Femur (tissue), 1 donor: ENCODE data around the gene HCAR1.
"Not testable (repeated sequence)": the region's sequence is repeated elsewhere in the genome, so short reads cannot be mapped to it uniquely, and the experiment has no call there.

ENCODE experiments used
- DNase-seq: peaks from one replicate; pipeline ENCODE4 v3.0.0-alpha.2; 2017

Gene HCAR1

DNA sequence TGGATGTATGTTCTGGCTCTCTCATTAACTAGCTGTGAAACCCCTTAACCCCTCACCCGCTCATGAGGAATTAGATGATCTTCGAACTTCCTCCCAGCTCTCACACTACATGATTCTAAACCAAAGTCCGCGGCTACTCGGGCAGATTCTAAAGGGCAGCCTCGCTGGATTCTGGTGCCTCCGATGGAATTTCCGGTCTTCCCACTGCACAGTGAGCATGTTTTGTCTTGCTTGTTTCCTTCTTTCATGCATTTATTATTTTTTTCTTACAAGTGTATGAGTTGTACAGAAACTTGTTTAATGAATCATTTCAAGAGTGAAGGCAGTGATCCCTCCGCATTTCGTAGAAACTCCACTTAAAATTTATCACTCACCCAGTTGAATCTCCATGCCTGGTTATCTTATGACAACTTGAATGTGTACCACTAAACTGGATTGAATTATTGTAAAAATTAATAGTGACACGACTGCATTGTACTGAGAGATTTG is 9.5 kb downstream of the HCAR1 start:
- DNase-seq = no peak

DNA sequence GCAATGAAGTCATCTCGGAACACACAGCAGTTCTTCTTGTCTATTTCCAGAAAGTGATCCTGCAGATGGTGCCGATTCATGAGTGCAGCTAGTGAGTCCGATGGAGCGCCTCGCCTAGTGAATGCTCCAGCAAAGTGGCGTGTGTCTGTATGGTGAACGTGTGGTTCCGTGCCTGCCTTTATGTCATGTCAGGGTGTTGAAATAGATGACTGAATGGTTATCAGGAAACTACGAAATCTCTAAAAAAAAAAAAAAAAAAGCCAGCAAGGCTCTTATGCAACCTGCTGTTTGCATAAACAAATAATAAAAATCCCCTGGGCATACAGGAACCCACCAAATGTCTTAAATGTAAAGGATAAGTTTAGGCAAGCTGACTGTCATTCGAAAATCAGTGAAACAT is 14.0 kb downstream of the HCAR1 start, which contains the start of gene HCAR3:
TSS of gene HCAR3 (minus strand) at position 154 of the 400 bp plus-strand sequence. CDS start at position 80, 74 bp downstream.
- not testable (repeated sequence) for DNase-seq

DNA sequence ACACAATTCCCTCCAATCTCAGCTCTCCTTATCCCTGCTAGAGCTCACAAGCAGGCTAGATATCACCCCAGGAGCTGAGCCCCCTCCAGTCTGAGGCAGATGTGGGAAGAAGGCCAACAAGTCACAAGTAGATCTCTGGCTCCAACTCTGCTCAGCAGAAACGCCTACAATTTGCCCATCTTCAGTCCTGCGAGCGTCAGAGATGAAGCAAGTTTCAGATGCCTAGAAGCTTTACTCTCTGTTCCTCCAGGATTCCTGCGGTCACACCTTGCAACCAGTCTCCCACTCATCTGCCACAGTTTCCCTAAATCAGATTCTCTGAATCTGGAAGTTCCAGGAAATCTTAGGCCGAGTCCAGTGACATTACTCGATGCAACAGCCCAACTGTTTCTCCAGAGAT is 15.4 kb downstream of the HCAR1 start:
- DNase-seq = not testable (repeated sequence)

GRCh38 chr12:122713491-122714188 is 17.0 kb downstream of the HCAR1 start:
- not testable (repeated sequence) for DNase-seq

- DNase-seq = not testable (repeated sequence)
Measured at GRCh38 chr12:122711266-122711665, 19.4 kb downstream of the HCAR1 start.

- not testable (repeated sequence) for DNase-seq
Measured at GRCh38 chr12:122710341-122710740, 20.3 kb downstream of the HCAR1 start.

GRCh38 chr12:122709287-122709686 is 21.4 kb downstream of the HCAR1 start:
- DNase-seq = not testable (repeated sequence)

GRCh38 chr12:122703841-122704240 is 26.8 kb downstream of the HCAR1 start:
- DNase-seq = not testable (repeated sequence)

- peak; percentile 24 for DNase-seq
Measured at GRCh38 chr12:122702890-122703611, 27.6 kb downstream of the HCAR1 start, which contains the start of gene HCAR2. Gene HCAR2, minus strand, starts transcription at chr12:122703357. Its CDS starts 74 bp downstream, at chr12:122703283.

DNA sequence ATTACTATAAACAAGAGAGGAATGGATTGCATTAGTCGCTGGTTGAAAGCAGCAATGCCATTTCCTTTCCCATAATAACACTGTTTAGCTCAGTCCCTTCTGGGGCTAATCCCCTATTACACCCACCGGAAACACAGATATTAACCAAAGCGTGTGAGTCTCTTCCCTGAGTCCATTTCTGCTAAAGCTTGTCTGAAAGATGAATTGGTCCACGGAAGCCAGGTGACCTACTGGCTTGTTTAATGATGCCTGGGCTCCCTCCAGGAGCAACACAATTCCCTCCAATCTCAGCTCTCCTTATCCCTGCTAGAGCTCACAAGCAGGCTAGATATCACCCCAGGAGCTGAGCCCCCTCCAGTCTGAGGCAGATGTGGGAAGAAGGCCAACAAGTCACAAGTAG is 29.2 kb downstream of the HCAR1 start:
- not testable (repeated sequence) for DNase-seq

DNA sequence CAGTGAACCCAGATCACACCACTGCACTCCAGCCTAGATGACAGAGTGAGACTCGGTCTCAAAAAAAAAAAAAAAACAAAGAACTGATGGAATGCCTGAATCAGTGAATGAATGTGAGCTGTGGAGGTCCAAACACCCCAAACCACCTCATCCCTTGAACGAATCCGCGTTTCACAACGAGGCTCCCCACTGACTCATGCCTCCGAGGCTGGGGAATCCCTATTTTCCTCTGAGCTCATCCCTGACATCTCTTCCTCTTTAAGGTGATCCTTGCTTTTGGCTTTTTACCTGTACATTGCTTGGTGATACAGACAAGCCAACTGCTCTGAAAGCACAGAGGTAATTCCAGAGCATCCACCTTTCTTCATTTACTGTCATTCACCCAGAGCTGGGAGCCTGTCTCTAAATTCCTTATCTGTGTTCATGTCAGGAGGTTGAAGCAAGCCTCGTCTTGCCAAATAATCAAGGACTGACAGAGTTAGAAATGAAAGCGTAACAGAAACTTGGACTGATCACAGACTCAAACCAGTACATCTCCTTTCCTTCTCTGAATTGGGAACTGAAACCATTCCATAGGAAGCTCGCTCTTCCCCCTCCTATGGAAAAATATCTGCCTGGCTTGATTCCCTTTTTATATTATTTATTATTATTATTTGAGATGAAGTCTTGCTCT is 30.5 kb downstream of the HCAR1 start:
- DNase-seq = not testable (repeated sequence)

- not testable (repeated sequence) for DNase-seq
Measured at GRCh38 chr12:122696922-122697321, 33.7 kb downstream of the HCAR1 start.

- DNase-seq = no peak
Measured at GRCh38 chr12:122691566-122691965, 39.1 kb downstream of the HCAR1 start.

- DNase-seq = no peak
Measured at GRCh38 chr12:122688291-122688690, 42.4 kb downstream of the HCAR1 start.

DNA sequence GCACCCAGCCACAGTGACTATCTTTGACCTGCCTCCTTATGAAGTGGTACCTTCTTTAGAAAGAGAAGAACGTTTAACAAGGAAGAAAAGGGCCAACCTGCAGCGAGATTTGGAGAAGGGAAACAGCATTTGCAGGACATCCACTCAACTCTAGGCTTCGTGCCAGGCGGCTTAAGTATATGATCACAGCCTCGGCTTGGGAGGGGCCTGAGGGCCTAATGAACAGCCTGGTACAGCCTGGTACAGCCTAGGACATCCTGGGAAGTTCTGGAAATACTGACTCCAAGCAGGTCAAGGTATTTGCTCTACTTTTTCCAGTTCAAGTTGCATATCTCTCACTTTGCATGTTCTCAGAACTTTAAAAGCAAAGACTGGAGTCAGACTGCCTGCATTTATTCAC is 43.6 kb downstream of the HCAR1 start:
- no peak for DNase-seq

DNA sequence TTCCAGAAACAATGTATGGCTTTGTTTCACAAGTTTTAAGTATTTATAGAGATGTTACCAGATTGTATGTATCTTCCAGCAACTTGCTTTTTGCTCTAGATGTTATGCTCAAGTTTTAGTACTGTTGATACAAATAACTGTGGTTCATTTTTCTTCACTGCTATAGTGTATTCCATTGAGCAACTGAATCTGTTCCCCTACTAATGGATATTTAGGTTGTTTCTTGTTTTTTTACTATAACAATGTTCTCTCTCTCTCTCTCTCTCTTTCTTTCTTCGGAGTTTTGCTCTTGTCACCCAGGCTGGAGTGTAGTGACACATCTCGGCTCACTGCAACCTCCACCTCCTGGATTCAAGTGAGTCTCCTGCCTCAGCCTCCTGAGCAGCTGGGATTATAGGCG is 44.1 kb downstream of the HCAR1 start:
- DNase-seq = no peak

- DNase-seq = no peak
Measured at GRCh38 chr12:122684297-122684813, 46.3 kb downstream of the HCAR1 start.

DNA sequence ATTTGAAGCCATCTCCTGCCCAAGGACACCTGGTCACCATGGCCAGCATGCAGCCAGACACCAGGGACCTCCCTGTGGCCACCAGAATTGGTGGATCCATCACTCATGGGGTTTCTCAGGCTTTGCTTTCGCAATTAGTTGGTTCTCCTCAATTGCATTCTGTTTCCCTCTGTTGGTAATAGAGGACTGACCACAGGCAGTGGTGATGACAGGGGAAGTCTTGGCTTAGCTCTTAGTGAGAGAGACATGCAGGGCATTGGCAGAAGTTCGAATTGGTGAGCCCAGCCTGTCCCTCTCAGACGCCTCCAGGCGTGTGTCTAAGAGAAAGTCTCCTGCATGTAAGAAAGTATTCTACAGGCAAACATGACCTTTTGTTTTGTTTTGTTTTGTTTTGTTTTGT is 48.8 kb downstream of the HCAR1 start:
- peak; percentile 24 for DNase-seq

DNA sequence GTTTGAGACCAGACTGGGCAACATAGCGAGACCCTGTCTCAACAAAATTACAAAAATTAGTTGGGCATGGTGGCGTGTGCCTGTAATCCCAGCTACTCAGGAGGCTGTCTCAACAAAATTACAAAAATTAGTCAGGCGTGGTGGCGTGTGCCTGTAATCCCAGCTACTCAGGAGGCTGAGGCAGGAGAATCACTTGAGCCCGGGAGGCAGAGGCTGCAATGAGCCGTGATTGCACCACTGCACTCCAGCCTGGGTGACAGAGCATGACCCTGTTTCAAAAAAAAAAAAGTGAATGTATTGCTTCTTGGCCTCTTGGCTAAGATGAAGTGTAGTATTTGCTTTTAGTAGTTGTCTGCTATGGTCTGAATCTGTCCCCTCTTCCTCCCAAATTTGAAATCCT is 49.7 kb downstream of the HCAR1 start:
- DNase-seq = not testable (repeated sequence)

GRCh38 chr12:122676781-122677180 is 53.9 kb downstream of the HCAR1 start:
- not testable (repeated sequence) for DNase-seq
